BJ (cell line): ENCODE measurements around the gene PGAM4. TPM values are rescaled to one million over a fixed set of nuclear protein-coding genes. Genes with fewer than 3 reads are reported as not detected.

Experiments used
- CTCF ChIA-PET: fragments of 350-600 bp; formaldehyde crosslinking; extraction: SDS; loops from one replicate; lab custom pipeline; 2021; ENCODE audit warnings: antibody characterized with exemption, inconsistent platforms; lab: Yijun Ruan, JAX
- POLR2A ChIA-PET: fragments of 300-600 bp; sonication (Branson Sonifier 250); formaldehyde crosslinking; extraction: SDS; loops from one replicate; lab custom pipeline; 2021; ENCODE audit warnings: antibody characterized with exemption; lab: Charles Lee
- DNase-seq: peaks from one replicate; pipeline ENCODE4 v3.0.0-alpha.2; 2011; ENCODE audit warnings: low read depth
- H3K27me3 ChIP-seq: 2 replicates; pipeline ENCODE4 v1.6.0; 2011; ENCODE audit warnings: low read length; ENCODE audit not compliant: control insufficient read depth, insufficient read depth
- H3K36me3 ChIP-seq: 2 replicates; pipeline ENCODE4 v1.5.1; 2011; ENCODE audit warnings: low read length; ENCODE audit not compliant: control insufficient read depth, insufficient read depth
- H3K4me3 ChIP-seq: 2 replicates; pipeline ENCODE4 v1.5.1; 2011; ENCODE audit warnings: low read depth, mild to moderate bottlenecking, control low read depth, low read length
- polyA minus RNA-seq: library from RNA; depleted of rRNA, polyadenylated mRNA; stranded (reverse); fragments of >200 nt; gene quantifications from 2 replicates; pipeline ENCODE4 v1.2.3, GENCODE V29; 2011; rRNA and poly(A)+ RNA removed
- polyA plus RNA-seq: library from polyadenylated mRNA; depleted of rRNA; stranded (reverse); fragments of >200 nt; gene quantifications from 2 replicates; pipeline ENCODE4 v1.2.3, GENCODE V29; 2011; rRNA removed
- TF ChIP-seq, protein P1 (sequence below): IDR thresholded peaks from 2 replicates; pipeline ENCODE4 v1.5.1; 2011; ENCODE audit warnings: low read depth, mild to moderate bottlenecking, control low read depth, inconsistent platforms, low read length, moderate library complexity; ENCODE audit not compliant: insufficient read depth

The PGAM4 gene
- polyA plus RNA-seq (0.48 and 0.53 TPM in 2 replicates), polyA minus RNA-seq (not detected in 2 replicates)

DNA sequence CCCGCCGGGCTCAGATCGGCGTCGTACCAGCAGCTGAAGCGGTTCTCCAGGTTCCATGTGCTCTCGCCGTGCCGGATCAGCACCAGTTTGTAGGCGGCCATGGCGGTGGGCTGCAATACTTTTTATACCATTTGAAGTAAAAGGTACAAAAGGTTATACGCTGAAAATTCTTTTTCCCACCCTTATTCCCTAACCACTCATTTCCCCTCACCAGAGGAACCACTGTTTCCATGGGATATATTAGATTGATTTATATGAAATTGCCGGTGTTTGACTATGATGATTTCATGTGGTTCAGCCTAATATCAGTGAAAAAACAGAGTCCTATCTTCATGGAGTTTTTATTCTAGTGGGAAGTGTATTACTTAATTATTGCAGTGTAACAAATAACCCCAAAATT is at the start of gene PGAM4:
Gene PGAM4 (minus strand): TSS at position 101 of the 400 bp plus-strand sequence. CDS start 0 bp downstream, at position 101.
- CTCF ChIA-PET = no interaction called here
- TF ChIP-seq, protein P1, sequence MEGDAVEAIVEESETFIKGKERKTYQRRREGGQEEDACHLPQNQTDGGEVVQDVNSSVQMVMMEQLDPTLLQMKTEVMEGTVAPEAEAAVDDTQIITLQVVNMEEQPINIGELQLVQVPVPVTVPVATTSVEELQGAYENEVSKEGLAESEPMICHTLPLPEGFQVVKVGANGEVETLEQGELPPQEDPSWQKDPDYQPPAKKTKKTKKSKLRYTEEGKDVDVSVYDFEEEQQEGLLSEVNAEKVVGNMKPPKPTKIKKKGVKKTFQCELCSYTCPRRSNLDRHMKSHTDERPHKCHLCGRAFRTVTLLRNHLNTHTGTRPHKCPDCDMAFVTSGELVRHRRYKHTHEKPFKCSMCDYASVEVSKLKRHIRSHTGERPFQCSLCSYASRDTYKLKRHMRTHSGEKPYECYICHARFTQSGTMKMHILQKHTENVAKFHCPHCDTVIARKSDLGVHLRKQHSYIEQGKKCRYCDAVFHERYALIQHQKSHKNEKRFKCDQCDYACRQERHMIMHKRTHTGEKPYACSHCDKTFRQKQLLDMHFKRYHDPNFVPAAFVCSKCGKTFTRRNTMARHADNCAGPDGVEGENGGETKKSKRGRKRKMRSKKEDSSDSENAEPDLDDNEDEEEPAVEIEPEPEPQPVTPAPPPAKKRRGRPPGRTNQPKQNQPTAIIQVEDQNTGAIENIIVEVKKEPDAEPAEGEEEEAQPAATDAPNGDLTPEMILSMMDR = no peak

DNA sequence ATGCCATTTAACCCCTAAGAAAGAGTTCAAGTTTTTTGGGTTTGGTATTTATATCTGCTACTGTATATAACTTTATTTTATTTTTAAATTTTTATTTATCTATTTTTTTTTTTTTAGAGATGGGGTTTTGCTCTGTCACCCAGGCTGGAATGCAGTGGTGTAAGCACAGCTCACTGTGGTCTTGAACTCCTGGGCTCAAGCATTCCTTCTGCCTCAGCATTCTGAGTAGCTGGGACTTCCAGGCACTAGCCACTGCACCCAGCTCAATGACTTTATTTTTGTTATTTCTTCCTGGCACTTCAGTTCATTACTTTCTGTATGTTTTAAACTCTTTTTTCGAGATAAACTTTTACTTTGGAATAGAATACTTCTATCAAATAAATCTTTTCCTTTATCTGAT is 42.4 kb upstream of the PGAM4 start:
- ChIA-PET CTCF (interaction anchor here (1.8 kb wide), 1 partner anchor 12 kb away, joined by 7 read pairs; no protein-coding TSS in a partner anchor), POLR2A (no interaction called here)
- DNase-seq = no peak
- TF ChIP-seq, protein P1 = no peak
- Histone ChIP-seq H3K4me3 (no peak overlapping the region), H3K36me3 (no peaks in the 10 kb centered on the region), H3K27me3 (no peaks in the 10 kb centered on the region)

More for the DNA sequence above, at the start of gene PGAM4:
- H3K4me3 ChIP-seq = no peak within 1 kb of the TSS
- DNase-seq = no peak
- H3K27me3 ChIP-seq = no peaks in the 10 kb centered on the region
- H3K36me3 ChIP-seq = no peaks in the 10 kb centered on the region
- POLR2A ChIA-PET = no interaction called here

DNA sequence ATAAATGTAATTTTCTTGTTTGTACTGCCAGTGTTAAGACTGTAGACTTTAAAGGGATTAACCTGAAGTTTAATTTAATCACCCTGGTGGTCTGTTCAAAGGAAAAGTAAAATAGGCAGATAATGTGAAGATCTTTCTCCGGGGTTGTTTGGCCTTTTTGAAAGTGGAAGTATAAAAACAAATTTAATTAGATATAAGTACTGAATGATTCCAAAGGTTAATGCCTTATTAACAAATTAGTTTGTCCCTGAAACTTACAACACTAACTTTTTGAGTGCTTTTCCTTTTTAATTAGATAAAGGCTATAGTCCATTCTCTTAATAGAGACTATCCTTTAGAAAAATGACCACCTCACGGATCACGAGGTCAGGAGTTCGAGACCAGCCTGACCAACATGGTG is 10.4 kb upstream of the PGAM4 start:
- H3K36me3 ChIP-seq = no peaks in the 10 kb centered on the region
- DNase-seq = no peak
- ChIA-PET POLR2A (no interaction called here), CTCF (no interaction called here)
- TF ChIP-seq, protein P1 = no peak
- no peaks in the 10 kb centered on the region for H3K27me3 ChIP-seq
- no peak overlapping the region for H3K4me3 ChIP-seq

DNA sequence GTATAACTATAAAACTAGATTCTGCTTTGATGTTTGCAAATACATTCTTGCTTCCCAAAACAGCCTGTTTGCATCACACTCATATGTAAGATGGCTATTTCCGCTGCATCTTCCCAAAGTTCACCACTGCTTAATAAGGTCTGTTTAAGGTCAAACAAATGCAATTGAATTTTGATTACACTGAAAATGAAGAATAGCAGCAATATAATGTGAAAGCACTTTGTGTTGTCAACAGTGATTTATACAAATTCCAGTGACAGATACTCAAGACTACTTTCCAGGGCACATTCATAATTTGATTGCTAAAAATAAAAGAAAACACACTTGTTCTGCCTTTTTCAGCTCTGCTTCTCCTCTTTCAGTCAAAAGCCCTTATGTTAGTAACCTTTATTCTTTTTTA is 8.1 kb upstream of the PGAM4 start:
- no peaks in the 10 kb centered on the region for H3K27me3 ChIP-seq
- ChIA-PET CTCF (interaction anchor here (2.2 kb wide), 1 partner anchor 11 kb away, joined by 8 read pairs; no protein-coding TSS in a partner anchor), POLR2A (no interaction called here)
- DNase-seq = no peak
- H3K4me3 ChIP-seq = no peak overlapping the region
- no peaks in the 10 kb centered on the region for H3K36me3 ChIP-seq
- TF ChIP-seq, protein P1 = no peak

DNA sequence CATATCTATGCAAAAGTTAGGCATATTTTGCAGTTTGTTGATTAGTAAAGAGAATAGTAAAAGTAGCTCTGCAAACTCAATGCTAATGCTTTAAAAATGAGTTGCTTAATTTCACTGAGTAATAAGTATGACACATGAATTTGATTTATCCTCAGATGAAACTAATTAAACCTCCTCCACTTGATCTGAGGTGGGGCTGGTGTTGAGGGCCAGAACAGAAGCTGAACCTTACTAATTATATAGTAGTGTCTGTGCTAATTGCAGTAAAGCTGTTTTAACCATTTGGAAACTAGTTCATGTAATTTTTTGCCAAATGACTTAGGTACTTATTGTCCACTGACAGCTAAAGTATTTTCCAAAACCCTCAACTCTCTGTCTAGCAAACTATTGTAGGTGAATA is 7.7 kb upstream of the PGAM4 start:
- no peaks in the 10 kb centered on the region for H3K36me3 ChIP-seq
- CTCF ChIA-PET = interaction anchor here (2.2 kb wide), 1 partner anchor 12 kb away, joined by 8 read pairs; no protein-coding TSS in a partner anchor
- DNase-seq = no peak
- POLR2A ChIA-PET = no interaction called here
- TF ChIP-seq, protein P1 = no peak
- no peaks in the 10 kb centered on the region for H3K27me3 ChIP-seq
- no peak overlapping the region for H3K4me3 ChIP-seq
